Measurements from ENCODE around the gene NELFCD.
"Not testable (repeated sequence)": the region's sequence is repeated elsewhere in the genome, so short reads cannot be mapped to it uniquely, and the experiment has no call there.

The NELFCD gene

GRCh38 chr20:58980711-58981627 lies at the start of gene NELFCD:
TSS of gene NELFCD (plus strand) at chr20:58981256. CDS start at chr20:58981310, 54 bp downstream.
- peak; percentile 85 for DNase-seq

GRCh38 chr20:58932170-58932569 lies 48.9 kb upstream of the NELFCD start:
- no peak for DNase-seq

- DNase-seq = no peak
Measured at GRCh38 chr20:58938078-58938477, 43.0 kb upstream of the NELFCD start.

GRCh38 chr20:58938541-58938940 lies 42.5 kb upstream of the NELFCD start:
- no peak for DNase-seq

- no peak for DNase-seq
Measured at GRCh38 chr20:58941471-58941870, 39.6 kb upstream of the NELFCD start.

GRCh38 chr20:58942549-58942948 lies 38.5 kb upstream of the NELFCD start:
- no peak for DNase-seq

GRCh38 chr20:58944610-58945009 lies 36.4 kb upstream of the NELFCD start:
- no peak for DNase-seq

- DNase-seq = no peak
Measured at GRCh38 chr20:58945965-58946631, 35.0 kb upstream of the NELFCD start.

- not testable (repeated sequence) for DNase-seq
Measured at GRCh38 chr20:58947797-58948388, 33.2 kb upstream of the NELFCD start.

GRCh38 chr20:58950603-58951002 lies 30.5 kb upstream of the NELFCD start:
- DNase-seq = no peak

- no peak for DNase-seq
Measured at GRCh38 chr20:58953050-58953449, 28.0 kb upstream of the NELFCD start.

GRCh38 chr20:58956078-58956477 lies 25.0 kb upstream of the NELFCD start:
- DNase-seq = no peak

GRCh38 chr20:58959652-58960051 lies 21.4 kb upstream of the NELFCD start:
- DNase-seq = no peak

- DNase-seq = no peak
Measured at GRCh38 chr20:58963060-58963584, 17.9 kb upstream of the NELFCD start.

- not testable (repeated sequence) for DNase-seq
Measured at GRCh38 chr20:58963922-58964321, 17.1 kb upstream of the NELFCD start.

GRCh38 chr20:58965270-58966064 lies 15.6 kb upstream of the NELFCD start:
- DNase-seq = no peak

GRCh38 chr20:58967652-58968429 lies 13.2 kb upstream of the NELFCD start:
- no peak for DNase-seq

GRCh38 chr20:58969439-58969838 lies 11.6 kb upstream of the NELFCD start:
- no peak for DNase-seq

- DNase-seq = no peak
Measured at GRCh38 chr20:58970146-58970545, 10.9 kb upstream of the NELFCD start.

- no peak for DNase-seq
Measured at GRCh38 chr20:58971429-58971828, 9.6 kb upstream of the NELFCD start.

GRCh38 chr20:58973179-58973578 lies 7.9 kb upstream of the NELFCD start:
- no peak for DNase-seq

GRCh38 chr20:58973866-58974265 lies 7.2 kb upstream of the NELFCD start:
- no peak for DNase-seq
